Activated naive CD4-positive, alpha-beta T cell treated with anti-CD3 and anti-CD28 coated beads for 36 hours (primary cell): Measurements from ENCODE around the gene MTA3. TPM values are rescaled to one million over a fixed set of nuclear protein-coding genes. Genes with fewer than 3 reads are reported as not detected.
"Not testable (repeated sequence)": the region's sequence is repeated elsewhere in the genome, so short reads cannot be mapped to it uniquely, and the experiment has no call there.

ENCODE experiments used
- CTCF ChIA-PET: fragments of 350-600 bp; sonication (Branson Sonifier 250); formaldehyde crosslinking; loops from one replicate; lab custom pipeline; 2021; ENCODE audit warnings: antibody characterized with exemption; lab: Charles Lee
- DNase-seq: peaks from one replicate; pipeline ENCODE4 v3.0.0-alpha.2; 2020
- H3K27ac Mint-ChIP-seq: one replicate; pipeline ENCODE4 v1.8.0; 2021; ENCODE audit warnings: mild to moderate bottlenecking, mixed read lengths
- H3K27me3 Mint-ChIP-seq: one replicate; pipeline ENCODE4 v1.8.0; 2021; ENCODE audit warnings: low read depth, mixed read lengths
- H3K36me3 Mint-ChIP-seq: one replicate; pipeline ENCODE4 v1.8.0; 2021; ENCODE audit warnings: low read depth, mixed read lengths
- H3K4me1 Mint-ChIP-seq: one replicate; pipeline ENCODE4 v1.8.0; 2021; ENCODE audit warnings: low read depth, mixed read lengths
- H3K4me3 Mint-ChIP-seq: one replicate; pipeline ENCODE4 v1.8.0; 2021; ENCODE audit warnings: mild to moderate bottlenecking, moderate library complexity, mixed read lengths
- H3K9me3 Mint-ChIP-seq: one replicate; pipeline ENCODE4 v1.8.0; 2021; ENCODE audit warnings: mixed read lengths
- intact Hi-C: fragments of 100-400 bp; cut with micrococcal nuclease; formaldehyde crosslinking; loops from one replicate; pipeline ENCODE4 v1.15.1; 2023
- total RNA-seq, 2 experiments: library from RNA; stranded (reverse); gene quantifications; one replicate each; pipeline ENCODE4 v1.2.3, GENCODE V29; 2021

The MTA3 gene
- total RNA-seq, 2 experiments from 2014 or later = 31.9 to 38.0 TPM

DNA sequence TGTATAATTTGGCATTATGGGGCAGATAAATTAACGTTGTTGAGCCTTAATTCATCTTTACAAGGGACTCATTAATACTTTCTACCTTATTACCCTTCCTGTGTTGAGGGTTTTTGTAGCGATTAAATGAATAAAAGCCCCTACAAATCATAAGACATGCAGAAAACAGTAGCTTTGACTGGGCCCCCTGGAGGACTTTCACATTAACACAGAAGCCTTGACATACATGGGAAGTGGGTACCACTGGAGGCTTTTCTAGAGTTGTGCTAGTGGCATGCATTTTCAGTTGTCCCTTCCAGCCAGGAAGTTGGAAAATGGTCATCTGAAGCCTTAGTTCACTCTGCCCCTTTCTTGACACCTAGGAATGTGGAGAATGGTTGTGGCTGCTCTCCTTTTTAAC lies 30.2 kb downstream of the MTA3 start:
- Mint-ChIP-seq H3K9me3 (no peaks in the 10 kb centered on the region), H3K4me1 (peaks cover 15% of the 10 kb centered on the region), H3K36me3 (peaks cover 6% of the 10 kb centered on the region), H3K27me3 (no peaks in the 10 kb centered on the region), H3K27ac (no peak overlapping the region), H3K4me3 (no peak overlapping the region)
- CTCF ChIA-PET = no interaction called here
- DNase-seq = no peak
- intact Hi-C loops = no loop called here

DNA sequence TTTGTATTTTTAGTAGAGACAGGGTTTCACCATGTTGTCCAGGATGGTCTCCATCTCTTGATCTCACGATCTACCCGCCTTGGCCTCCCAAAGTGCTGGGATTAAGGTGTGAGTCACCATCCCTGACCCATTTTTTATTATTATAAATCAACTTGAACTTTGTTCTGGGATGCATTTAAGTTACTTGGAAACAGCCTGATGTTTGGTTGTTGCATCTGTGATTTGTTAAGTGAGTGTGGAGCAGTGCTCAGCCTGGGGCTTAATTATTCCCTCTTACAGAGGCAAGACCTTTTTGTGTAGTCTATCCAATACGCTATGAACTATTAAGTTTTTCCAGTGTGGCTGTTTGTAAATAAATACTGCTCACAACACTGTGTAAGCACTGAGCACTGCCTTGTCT lies 32.6 kb downstream of the MTA3 start:
- Mint-ChIP-seq H3K36me3 (peaks cover 4% of the 10 kb centered on the region), H3K4me3 (no peak overlapping the region), H3K27me3 (no peaks in the 10 kb centered on the region), H3K27ac (no peak overlapping the region), H3K9me3 (no peaks in the 10 kb centered on the region), H3K4me1 (peaks cover 15% of the 10 kb centered on the region)
- CTCF ChIA-PET = no interaction called here
- DNase-seq = no peak
- intact Hi-C loops = no loop called here

DNA sequence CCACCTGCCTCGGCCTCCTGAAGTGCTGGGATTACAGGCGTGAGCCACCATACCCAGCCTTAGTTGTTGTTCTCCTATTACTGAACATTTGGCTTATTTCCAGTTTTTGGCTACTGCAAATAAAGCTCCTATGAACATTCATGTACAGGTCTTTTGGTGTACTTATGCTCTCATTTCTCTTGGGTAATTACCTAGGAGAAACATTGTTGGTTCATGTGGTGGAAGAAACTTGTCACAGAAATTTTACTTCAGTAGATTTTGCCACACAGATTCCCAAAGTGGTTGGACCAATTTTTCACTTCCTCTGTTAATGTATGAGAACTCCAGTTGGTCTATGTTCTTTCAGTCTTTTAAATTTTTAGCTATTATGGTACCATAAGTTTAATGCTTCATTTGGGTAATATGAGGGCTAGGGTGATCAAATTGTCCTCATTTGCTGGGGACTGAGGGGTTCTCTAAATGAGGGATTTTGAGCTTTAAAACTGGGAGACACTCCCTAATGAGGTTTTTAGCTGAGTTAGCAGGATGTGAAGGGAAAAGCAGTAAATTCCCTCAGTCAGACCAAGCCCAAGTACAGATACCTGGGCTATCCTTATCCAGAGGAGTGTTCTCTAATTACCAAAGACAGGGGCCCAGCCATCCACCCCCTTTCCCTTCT lies 33.9 kb downstream of the MTA3 start:
- peaks cover 4% of the 10 kb centered on the region for H3K36me3 Mint-ChIP-seq
- no peak for DNase-seq
- H3K27ac Mint-ChIP-seq = no peak overlapping the region
- peaks cover 15% of the 10 kb centered on the region for H3K4me1 Mint-ChIP-seq
- no peak overlapping the region for H3K4me3 Mint-ChIP-seq
- CTCF ChIA-PET = no interaction called here
- H3K9me3 Mint-ChIP-seq = no peaks in the 10 kb centered on the region
- intact Hi-C loops = no loop called here
- no peaks in the 10 kb centered on the region for H3K27me3 Mint-ChIP-seq

DNA sequence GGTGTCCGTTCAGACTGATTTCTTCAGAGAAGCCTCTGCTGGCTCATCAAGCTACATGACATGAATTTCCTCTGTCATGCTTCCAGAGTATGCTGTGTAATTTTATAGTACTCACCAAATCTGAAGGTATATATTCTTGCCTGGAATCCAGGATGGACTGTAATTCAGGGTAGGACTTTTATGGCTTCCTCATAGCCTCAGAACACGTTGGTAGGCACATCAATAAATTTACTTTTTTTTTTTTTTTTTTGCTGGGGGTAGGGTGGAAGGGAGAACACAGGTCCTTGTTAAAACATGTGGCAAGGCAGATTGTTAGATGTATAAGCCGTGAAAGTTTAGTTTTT lies 34.4 kb downstream of the MTA3 start:
- intact Hi-C loops = no loop called here
- Mint-ChIP-seq H3K27me3 (no peaks in the 10 kb centered on the region), H3K4me3 (no peak overlapping the region), H3K9me3 (no peaks in the 10 kb centered on the region), H3K4me1 (peaks cover 15% of the 10 kb centered on the region), H3K27ac (no peak overlapping the region), H3K36me3 (peaks cover 4% of the 10 kb centered on the region)
- no peak for DNase-seq
- CTCF ChIA-PET = no interaction called here

DNA sequence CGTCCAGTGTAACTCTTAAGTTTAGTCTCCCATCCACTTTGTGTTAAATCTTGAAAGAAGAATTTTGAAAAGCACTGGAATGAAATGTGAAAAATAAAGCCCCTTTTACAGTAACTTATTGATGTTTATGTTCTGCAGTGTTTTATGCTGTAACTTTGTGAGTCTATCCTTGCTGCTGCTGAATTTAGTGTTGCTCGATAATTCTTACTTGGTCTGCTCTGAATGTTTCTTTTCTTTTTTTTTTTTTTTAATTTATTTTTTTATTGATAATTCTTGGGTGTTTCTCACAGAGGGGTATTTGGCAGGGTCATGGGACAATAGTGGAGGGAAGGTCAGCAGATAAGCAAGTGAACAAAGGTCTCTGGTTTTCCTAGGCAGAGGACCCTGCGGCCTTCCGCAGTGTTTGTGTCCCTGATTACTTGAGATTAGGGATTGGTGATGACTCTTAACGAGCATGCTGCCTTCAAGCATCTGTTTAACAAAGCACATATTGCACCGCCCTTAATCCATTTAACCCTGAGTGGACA lies 36.0 kb downstream of the MTA3 start:
- CTCF ChIA-PET = interaction anchor here (1.1 kb wide), 1 partner anchor 13 kb away, joined by 4 read pairs; no protein-coding TSS in a partner anchor
- intact Hi-C loops, H3K27me3 Mint-ChIP-seq, H3K9me3 Mint-ChIP-seq, DNase-seq, H3K27ac Mint-ChIP-seq, H3K4me3 Mint-ChIP-seq, H3K36me3 Mint-ChIP-seq: not testable (repeated sequence)
- peaks cover 11% of the 10 kb centered on the region for H3K4me1 Mint-ChIP-seq

DNA sequence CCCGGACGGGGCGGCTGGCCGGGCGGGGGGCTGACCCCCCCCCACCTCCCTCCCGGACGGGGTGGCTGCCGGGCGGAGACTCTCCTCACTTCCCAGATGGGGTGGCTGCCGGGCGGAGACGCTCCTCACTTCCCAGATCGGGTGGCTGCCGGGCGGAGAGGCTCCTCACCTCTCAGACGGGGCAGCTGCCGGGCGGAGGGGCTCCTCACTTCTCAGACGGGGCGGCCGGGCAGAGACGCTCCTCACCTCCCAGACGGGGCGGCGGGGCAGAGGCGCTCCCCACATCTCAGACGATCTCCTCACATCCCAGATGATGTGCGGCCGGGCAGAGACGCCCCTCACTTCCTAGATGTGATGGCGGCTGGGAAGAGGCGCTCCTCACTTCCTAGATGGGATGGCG lies 37.7 kb downstream of the MTA3 start:
- CTCF ChIA-PET, H3K4me3 Mint-ChIP-seq, H3K4me1 Mint-ChIP-seq, DNase-seq, H3K27me3 Mint-ChIP-seq, H3K27ac Mint-ChIP-seq, intact Hi-C loops, H3K9me3 Mint-ChIP-seq: not testable (repeated sequence)
- H3K36me3 Mint-ChIP-seq = peaks cover 11% of the 10 kb centered on the region

DNA sequence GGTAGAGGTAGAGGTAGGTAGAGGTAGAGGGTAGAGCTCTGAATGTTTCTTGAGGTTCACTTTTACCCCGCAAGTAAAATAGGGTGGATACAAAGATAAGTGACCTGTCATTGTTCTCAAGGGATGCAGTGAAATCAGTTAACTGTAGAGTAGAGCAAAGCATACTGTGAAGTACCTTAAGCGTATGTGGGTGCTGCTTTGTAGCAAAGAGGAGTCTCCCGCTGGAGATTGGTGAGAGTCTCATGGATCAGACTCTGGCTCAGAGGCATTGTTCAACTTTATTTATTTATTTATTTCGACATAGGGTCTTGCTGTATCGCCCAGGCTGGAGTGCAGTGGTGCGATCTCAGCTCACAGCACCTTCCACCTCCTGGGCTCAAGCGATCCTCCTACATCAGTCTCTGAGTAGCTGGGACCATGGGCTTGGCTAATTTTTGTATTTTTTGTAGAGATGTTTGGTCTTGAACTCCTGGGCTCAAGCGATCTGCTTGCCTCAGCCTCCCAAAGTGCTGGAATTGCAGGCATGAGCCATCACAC lies 38.7 kb downstream of the MTA3 start:
- CTCF ChIA-PET = no interaction called here
- Mint-ChIP-seq H3K4me1 (peaks cover 6% of the 10 kb centered on the region), H3K27me3 (no peaks in the 10 kb centered on the region), H3K36me3 (peaks cover 13% of the 10 kb centered on the region), H3K4me3 (no peak overlapping the region), H3K27ac (no peak overlapping the region), H3K9me3 (no peaks in the 10 kb centered on the region)
- no peak for DNase-seq
- intact Hi-C loops = no loop called here

DNA sequence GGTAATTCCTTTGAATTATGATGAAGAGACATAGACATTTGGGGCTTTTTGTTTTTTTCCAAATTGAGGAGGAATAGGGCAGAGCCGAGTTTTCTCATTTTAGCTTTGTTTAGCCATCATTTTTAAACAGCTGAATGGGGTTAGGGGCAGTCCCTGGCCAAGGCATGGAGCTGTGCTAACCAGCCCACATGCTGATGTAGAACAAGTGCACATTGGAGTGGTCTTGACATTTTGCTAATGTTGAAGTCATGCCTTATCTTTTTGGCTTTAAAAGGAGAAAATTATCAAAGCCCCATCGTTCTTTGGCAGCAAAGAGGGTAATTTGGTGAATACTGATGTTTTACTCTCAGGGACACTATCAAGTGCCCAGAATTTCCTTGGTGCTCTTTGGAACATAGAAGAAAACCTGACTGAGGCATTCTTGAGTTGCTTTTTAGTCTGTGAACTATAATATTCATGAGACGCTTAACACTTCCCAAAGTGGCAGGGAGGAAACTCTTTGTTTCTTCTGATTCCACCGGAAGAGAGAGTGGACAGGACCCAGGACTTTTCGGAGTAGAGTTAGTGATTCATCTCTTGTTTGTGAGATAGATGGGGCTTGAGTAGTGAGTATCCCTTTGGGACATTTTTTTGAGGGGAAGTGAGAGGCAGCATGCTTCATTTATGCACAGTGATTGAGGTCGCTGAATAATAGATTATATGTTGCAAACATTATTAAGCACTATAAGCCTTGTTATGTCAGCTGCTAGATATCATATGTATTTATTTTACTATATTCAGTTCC lies 45.0 kb downstream of the MTA3 start:
- CTCF ChIA-PET = no interaction called here
- intact Hi-C loops = no loop called here
- Mint-ChIP-seq H3K36me3 (peaks cover 10% of the 10 kb centered on the region), H3K4me3 (no peak overlapping the region), H3K27me3 (no peaks in the 10 kb centered on the region), H3K9me3 (no peaks in the 10 kb centered on the region), H3K4me1 (peaks cover 5% of the 10 kb centered on the region), H3K27ac (no peak overlapping the region)
- DNase-seq = no peak

DNA sequence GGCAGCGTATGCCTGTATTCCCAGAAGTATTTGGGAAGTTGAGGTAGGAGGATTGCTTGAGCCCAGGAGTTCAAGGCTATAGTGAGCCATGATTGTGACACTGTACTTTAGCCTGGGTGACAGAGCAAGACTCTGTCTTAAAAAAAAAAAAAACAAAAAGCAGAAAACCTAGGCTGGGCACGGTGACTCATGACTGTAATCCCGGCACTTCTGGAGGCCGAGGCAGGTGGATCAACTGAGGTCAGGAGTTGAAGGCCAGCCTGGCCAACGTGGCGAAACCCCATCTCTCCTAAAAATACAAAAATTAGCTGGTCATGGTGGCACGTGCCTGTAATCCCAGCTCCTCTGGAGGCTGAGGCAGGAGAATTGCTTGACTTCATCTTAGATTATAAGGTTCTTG lies 46.4 kb downstream of the MTA3 start:
- Mint-ChIP-seq H3K36me3 (peaks cover 10% of the 10 kb centered on the region), H3K4me3 (no peak overlapping the region), H3K9me3 (no peaks in the 10 kb centered on the region), H3K27ac (no peak overlapping the region), H3K27me3 (no peaks in the 10 kb centered on the region), H3K4me1 (peaks cover 15% of the 10 kb centered on the region)
- intact Hi-C loops = no loop called here
- CTCF ChIA-PET = no interaction called here
- no peak for DNase-seq

DNA sequence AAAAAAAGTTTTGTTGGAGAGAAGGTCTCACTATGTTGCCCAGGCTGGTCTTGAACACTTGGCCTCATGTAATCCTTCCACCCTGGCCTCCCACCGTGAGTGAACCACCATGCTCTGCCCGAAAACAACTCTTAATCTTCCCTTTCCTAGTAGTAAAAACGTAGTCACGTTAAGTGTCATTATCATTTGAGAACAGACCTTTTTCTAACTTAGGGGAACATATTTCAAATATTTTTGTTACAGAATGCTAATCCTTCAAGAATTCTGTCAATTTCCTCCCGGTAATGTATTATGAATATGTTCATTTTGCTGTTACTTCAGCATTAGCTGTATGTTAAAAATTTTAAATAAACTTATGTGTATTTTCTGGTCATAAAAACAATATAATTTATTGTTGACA lies 49.7 kb downstream of the MTA3 start:
- peaks cover 15% of the 10 kb centered on the region for H3K4me1 Mint-ChIP-seq
- no peak overlapping the region for H3K4me3 Mint-ChIP-seq
- H3K36me3 Mint-ChIP-seq = peaks cover 4% of the 10 kb centered on the region
- H3K27ac Mint-ChIP-seq = no peak overlapping the region
- intact Hi-C loops = no loop called here
- no peaks in the 10 kb centered on the region for H3K9me3 Mint-ChIP-seq
- H3K27me3 Mint-ChIP-seq = no peaks in the 10 kb centered on the region
- CTCF ChIA-PET = interaction anchor here (0.7 to 1.1 kb wide), 2 partner anchors 43 to 50 kb away, joined by 3 to 4 read pairs; no protein-coding TSS in a partner anchor
- DNase-seq = no peak

DNA sequence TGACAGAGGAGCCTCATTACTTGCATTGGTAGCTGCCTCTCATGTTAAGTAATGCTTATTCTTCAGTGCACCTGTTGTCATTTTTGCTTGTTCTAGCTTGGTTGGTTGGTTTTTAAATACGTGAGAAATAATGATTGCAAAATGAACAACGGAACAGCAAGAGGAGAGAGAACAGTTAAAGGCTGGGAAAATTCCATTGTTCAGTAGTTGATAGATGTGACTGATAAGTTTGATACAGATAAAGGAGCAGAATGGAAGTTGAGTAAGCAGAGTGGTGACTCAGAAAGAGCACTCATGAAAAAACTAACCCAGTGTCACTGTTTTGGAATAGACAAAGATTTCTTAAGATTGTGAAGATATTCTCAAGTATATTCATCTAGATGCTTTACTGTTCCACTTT lies 50.5 kb downstream of the MTA3 start:
- Mint-ChIP-seq H3K36me3 (peaks cover 7% of the 10 kb centered on the region), H3K27me3 (no peaks in the 10 kb centered on the region), H3K4me1 (peaks cover 15% of the 10 kb centered on the region), H3K27ac (peak overlapping the region; percentile 33), H3K4me3 (no peak overlapping the region), H3K9me3 (no peaks in the 10 kb centered on the region)
- CTCF ChIA-PET = interaction anchor here (1.1 to 1.9 kb wide), 2 partner anchors 43 to 45 kb away, joined by 3 to 4 read pairs; no protein-coding TSS in a partner anchor
- no peak for DNase-seq
- intact Hi-C loops = loop anchor here (1.0 kb wide), 1 partner anchor 33 kb away; no protein-coding TSS in a partner anchor

DNA sequence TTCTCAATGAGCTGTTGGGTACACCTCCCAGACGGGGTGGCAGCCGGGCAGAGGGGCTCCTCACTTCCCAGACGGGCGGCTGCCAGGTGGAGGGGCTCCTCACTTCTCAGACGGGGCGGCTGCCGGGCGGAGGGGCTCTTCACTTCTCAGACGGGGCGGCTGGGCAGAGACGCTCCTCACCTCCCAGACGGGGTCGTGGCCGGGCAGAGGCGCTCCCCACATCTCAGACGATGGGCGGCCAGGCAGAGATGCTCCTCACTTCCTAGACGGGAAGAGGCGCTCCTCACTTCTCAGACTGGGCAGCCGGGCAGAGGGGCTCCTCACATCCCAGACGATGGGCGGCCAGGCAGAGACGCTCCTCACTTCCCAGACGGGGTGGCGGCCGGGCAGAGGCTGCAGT lies 53.2 kb downstream of the MTA3 start:
- intact Hi-C loops, CTCF ChIA-PET, H3K27me3 Mint-ChIP-seq, H3K36me3 Mint-ChIP-seq, H3K27ac Mint-ChIP-seq, H3K4me3 Mint-ChIP-seq, DNase-seq, H3K9me3 Mint-ChIP-seq: not testable (repeated sequence)
- peaks cover 15% of the 10 kb centered on the region for H3K4me1 Mint-ChIP-seq
